GM18520 (cell line): ENCODE measurements around the gene PTPRG.

ENCODE experiments used
- ATAC-seq: cut with Tn5 transposase; IDR thresholded peaks from one replicate; pipeline ENCODE4 v1.9.1; 2021; ENCODE audit not compliant: unreplicated experiment

PTPRG gene

GRCh38 chr3:62161371-62161770, 600.0 kb downstream of the PTPRG start:
- ATAC-seq: no peak

- ATAC-seq: no peak
Measured at GRCh38 chr3:62164196-62164595, 602.8 kb downstream of the PTPRG start.

GRCh38 chr3:62164746-62165145, 603.4 kb downstream of the PTPRG start:
- no peak for ATAC-seq

- no peak for ATAC-seq
Measured at GRCh38 chr3:62167566-62168262, 606.3 kb downstream of the PTPRG start.

GRCh38 chr3:62168356-62168755, 607.0 kb downstream of the PTPRG start:
- ATAC-seq: no peak

- ATAC-seq: no peak
Measured at GRCh38 chr3:62169906-62170660, 608.7 kb downstream of the PTPRG start.

GRCh38 chr3:62171789-62172188, 610.4 kb downstream of the PTPRG start:
- no peak for ATAC-seq

- no peak for ATAC-seq
Measured at GRCh38 chr3:62172199-62172598, 610.8 kb downstream of the PTPRG start.

- no peak for ATAC-seq
Measured at GRCh38 chr3:62173939-62174515, 612.7 kb downstream of the PTPRG start.

GRCh38 chr3:62175161-62175560, 613.8 kb downstream of the PTPRG start:
- ATAC-seq: no peak

GRCh38 chr3:62178032-62178431, 616.7 kb downstream of the PTPRG start:
- no peak for ATAC-seq

GRCh38 chr3:62178739-62179600, 617.6 kb downstream of the PTPRG start:
- no peak for ATAC-seq

- no peak for ATAC-seq
Measured at GRCh38 chr3:62180514-62180913, 619.1 kb downstream of the PTPRG start.

- ATAC-seq: no peak
Measured at GRCh38 chr3:62183087-62183486, 621.7 kb downstream of the PTPRG start.

GRCh38 chr3:62183969-62184368, 622.6 kb downstream of the PTPRG start:
- ATAC-seq: no peak

- ATAC-seq: no peak
Measured at GRCh38 chr3:62184559-62184958, 623.2 kb downstream of the PTPRG start.

GRCh38 chr3:62187022-62187431, 625.7 kb downstream of the PTPRG start:
- peak; percentile 54 for ATAC-seq

GRCh38 chr3:62188681-62189375, 627.5 kb downstream of the PTPRG start:
- peak; percentile 53 for ATAC-seq

- ATAC-seq: no peak
Measured at GRCh38 chr3:62189376-62189698, 628.0 kb downstream of the PTPRG start.

- no peak for ATAC-seq
Measured at GRCh38 chr3:62192891-62193290, 631.5 kb downstream of the PTPRG start.
